ENCODE data around the gene RDH11.

DNA sequence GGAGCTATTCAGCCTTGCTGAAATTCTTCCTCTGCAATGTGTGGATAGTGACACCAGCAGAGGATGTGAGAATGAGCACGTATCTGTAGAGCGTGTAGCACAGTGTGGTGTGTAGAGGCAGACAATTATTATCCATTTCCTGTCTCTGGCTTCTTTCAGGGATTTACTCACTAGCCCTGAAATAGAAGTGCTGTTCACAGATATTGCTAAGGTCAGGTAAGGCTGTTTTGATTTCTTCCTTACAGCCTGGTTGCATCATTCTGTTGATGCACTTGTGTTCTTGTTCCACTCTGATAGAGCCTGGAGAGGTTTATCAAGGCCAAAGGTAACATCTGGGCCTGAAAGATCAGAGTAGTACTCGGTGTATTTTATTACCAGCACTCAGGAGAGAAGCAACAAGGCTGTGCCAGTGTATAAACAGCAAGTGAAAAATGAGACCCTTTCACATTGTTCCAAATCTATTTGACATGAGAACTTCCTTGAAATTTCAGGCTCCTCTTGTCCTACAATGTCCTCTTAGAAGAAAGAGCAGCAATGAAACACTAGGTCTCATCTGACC is 59.1 kb downstream of the RDH11 start:
- TF ChIP-seq GATA2 (IDR thresholded peaks at IDR 0.05; ENCODE audit: low read depth, low read length) (no peak), GATA3 (IDR thresholded peaks at IDR 0.05; ENCODE audit: low read depth, low read length) (no peak)

All from SH-SY5Y (cell line).